Nephron (organoid): ENCODE measurements around the gene PPFIBP2.

Experiments
- H3K27ac Mint-ChIP-seq, 3 experiments: 2 replicates each; pipeline ENCODE4 v1.8.0; 2020; ENCODE audit warnings: mixed read lengths in 3 of 3, mild to moderate bottlenecking in 2 of 3, moderate library complexity in 1 of 3
- H3K27me3 Mint-ChIP-seq: 2 replicates; pipeline ENCODE4 v1.8.0; 2021; ENCODE audit warnings: low read depth, mild to moderate bottlenecking, moderate library complexity, mixed read lengths
- H3K36me3 Mint-ChIP-seq: 2 replicates; pipeline ENCODE4 v1.8.0; 2020; ENCODE audit warnings: low read depth, mixed read lengths
- H3K4me1 Mint-ChIP-seq: 2 replicates; pipeline ENCODE4 v1.8.0; 2020; ENCODE audit warnings: mixed read lengths
- H3K4me3 Mint-ChIP-seq, 3 experiments: 2 replicates each; pipeline ENCODE4 v1.8.0; 2020; ENCODE audit warnings: mild to moderate bottlenecking in 3 of 3, mixed read lengths in 3 of 3, moderate library complexity in 2 of 3
- H3K9me3 Mint-ChIP-seq: 2 replicates; pipeline ENCODE4 v1.8.0; 2020; ENCODE audit warnings: mixed read lengths
- CTCF ChIP-seq, 3 experiments: fragments of 200-600 bp; sonication (generic); IDR thresholded peaks; one replicate each; pipeline ENCODE4 v1.5.0; 2021; ENCODE audit warnings: antibody characterized with exemption in 3 of 3; ENCODE audit not compliant: unreplicated experiment in 3 of 3

PPFIBP2 gene

GRCh38 chr11:7591107-7591894 is 77.5 kb downstream of the PPFIBP2 start:
- no peaks in the 10 kb centered on the region for H3K27me3 Mint-ChIP-seq
- H3K36me3 Mint-ChIP-seq: peaks cover 14% of the 10 kb centered on the region
- no peak overlapping the region for H3K4me3 Mint-ChIP-seq
- H3K27ac Mint-ChIP-seq: no peak overlapping the region
- no peak for TF ChIP-seq CTCF (IDR thresholded peaks at IDR 0.05; ENCODE audit: unreplicated experiment in 3 of 3)
- H3K9me3 Mint-ChIP-seq: no peaks in the 10 kb centered on the region
- peaks cover 32% of the 10 kb centered on the region for H3K4me1 Mint-ChIP-seq

- no peaks in the 10 kb centered on the region for H3K27me3 Mint-ChIP-seq
- H3K27ac Mint-ChIP-seq: no peak overlapping the region
- no peak for TF ChIP-seq CTCF (IDR thresholded peaks at IDR 0.05; ENCODE audit: unreplicated experiment in 3 of 3)
- H3K4me3 Mint-ChIP-seq: no peak overlapping the region
- H3K36me3 Mint-ChIP-seq: peaks cover 16% of the 10 kb centered on the region
- H3K9me3 Mint-ChIP-seq: no peaks in the 10 kb centered on the region
- peaks cover 28% of the 10 kb centered on the region for H3K4me1 Mint-ChIP-seq
Measured at GRCh38 chr11:7591987-7592386, 78.2 kb downstream of the PPFIBP2 start.

- peaks cover 21% of the 10 kb centered on the region for H3K4me1 Mint-ChIP-seq
- no peak for TF ChIP-seq CTCF (IDR thresholded peaks at IDR 0.05; ENCODE audit: unreplicated experiment in 3 of 3)
- peaks cover 17% of the 10 kb centered on the region for H3K36me3 Mint-ChIP-seq
- no peak overlapping the region for H3K27ac Mint-ChIP-seq
- H3K9me3 Mint-ChIP-seq: no peaks in the 10 kb centered on the region
- no peak overlapping the region for H3K4me3 Mint-ChIP-seq
- no peaks in the 10 kb centered on the region for H3K27me3 Mint-ChIP-seq
Measured at GRCh38 chr11:7592711-7593110, 78.9 kb downstream of the PPFIBP2 start.

DNA sequence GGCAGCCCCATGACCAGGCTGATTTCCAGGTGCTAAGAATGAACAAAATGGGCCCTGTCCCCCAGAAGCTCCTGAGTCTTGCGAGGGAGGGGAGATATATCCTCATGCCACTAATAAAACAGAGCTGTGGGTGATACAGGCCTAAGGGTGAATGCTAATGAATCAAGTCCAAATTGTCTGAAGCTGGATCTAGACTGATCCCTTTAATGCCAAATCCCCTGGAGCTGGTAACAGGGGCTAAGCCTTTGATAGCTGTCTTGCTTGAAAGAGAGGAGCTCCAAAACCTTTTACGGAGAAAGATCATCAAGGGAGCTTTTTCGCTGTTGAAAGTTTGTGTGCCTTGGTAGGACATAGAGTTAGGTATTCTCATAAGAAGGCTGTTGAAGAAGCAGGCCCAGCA is 79.7 kb downstream of the PPFIBP2 start:
- Mint-ChIP-seq H3K27me3 (no peaks in the 10 kb centered on the region), H3K4me1 (peaks cover 21% of the 10 kb centered on the region), H3K4me3 (no peak overlapping the region), H3K27ac (peak overlapping the region in 1 of 3 experiments; percentile 77), H3K9me3 (no peaks in the 10 kb centered on the region), H3K36me3 (peaks cover 17% of the 10 kb centered on the region)
- TF ChIP-seq CTCF (IDR thresholded peaks at IDR 0.05; ENCODE audit: unreplicated experiment in 3 of 3): no peak

GRCh38 chr11:7595016-7595866 is 81.4 kb downstream of the PPFIBP2 start:
- Mint-ChIP-seq H3K27me3 (no peaks in the 10 kb centered on the region), H3K9me3 (no peaks in the 10 kb centered on the region), H3K36me3 (peaks cover 13% of the 10 kb centered on the region), H3K27ac (peak overlapping the region; percentile 58 to 95 (median 75)), H3K4me3 (peak overlapping the region in 1 of 3 experiments; percentile 31), H3K4me1 (peaks cover 21% of the 10 kb centered on the region)
- TF ChIP-seq CTCF (IDR thresholded peaks at IDR 0.05; ENCODE audit: unreplicated experiment in 3 of 3): no peak
